ES-I3 (cell line): ENCODE data around the gene DLG2.
"Not testable (repeated sequence)": the region's sequence is repeated elsewhere in the genome, so short reads cannot be mapped to it uniquely, and the experiment has no call there.

ENCODE experiments used
- H3K36me3 ChIP-seq: 2 replicates; pipeline ENCODE4 v1.6.1; 2013; ENCODE audit warnings: mild to moderate bottlenecking, low read length, control low read depth, moderate library complexity; ENCODE audit not compliant: insufficient read depth
- H3K4me1 ChIP-seq: 2 replicates; pipeline ENCODE4 v1.6.1; 2013; ENCODE audit warnings: mild to moderate bottlenecking, control low read depth, low read length; ENCODE audit not compliant: insufficient read depth
- H3K9ac ChIP-seq: 2 replicates; pipeline ENCODE4 v1.6.1; 2013; ENCODE audit warnings: low read depth, mild to moderate bottlenecking, low read length, moderate library complexity
- H3K9me3 ChIP-seq: 2 replicates; pipeline ENCODE4 v1.6.1; 2013; ENCODE audit warnings: mild to moderate bottlenecking, low read length, moderate library complexity; ENCODE audit not compliant: control insufficient read depth, insufficient read depth

DLG2 gene

DNA sequence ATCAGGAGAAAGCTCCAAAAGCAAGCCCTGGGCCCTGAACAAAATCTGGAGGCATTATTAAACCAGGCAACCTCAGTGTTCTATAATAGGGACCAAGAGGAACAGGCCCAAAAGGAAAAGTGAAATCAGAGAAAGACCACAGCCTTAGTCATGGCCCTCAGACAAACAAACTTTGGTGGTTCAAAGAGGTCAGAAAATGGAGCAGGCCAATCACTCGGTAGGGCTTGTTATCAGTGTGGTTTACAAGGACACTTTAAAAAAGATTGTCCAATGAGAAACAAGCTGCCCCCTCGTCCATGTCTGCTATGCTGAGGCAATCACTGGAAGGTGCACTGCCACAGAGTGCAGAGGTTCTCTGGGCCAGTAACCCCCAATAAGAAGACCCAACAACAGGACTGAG, 17.9 kb downstream of the DLG2 start:
- H3K9ac ChIP-seq, H3K36me3 ChIP-seq, H3K4me1 ChIP-seq, H3K9me3 ChIP-seq: not testable (repeated sequence)

DNA sequence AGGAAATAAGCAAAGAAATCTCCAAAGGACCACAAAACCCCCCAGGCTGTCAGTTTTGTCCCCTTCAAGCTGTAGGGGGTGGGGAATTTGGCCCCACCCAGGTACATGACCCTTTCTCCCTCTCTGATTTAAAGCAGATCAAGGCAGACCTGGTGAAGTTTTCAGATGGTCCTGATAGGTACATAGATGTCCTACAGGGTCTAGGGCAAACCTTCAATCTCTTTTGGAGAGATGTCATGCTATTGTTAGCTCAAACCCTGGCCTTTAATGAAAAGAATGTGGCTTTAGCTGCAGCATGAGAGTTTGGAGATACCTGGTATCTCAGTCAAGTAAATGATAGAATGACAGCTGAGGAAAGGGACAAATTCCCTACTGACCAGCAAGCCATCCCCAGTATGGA, 18.5 kb downstream of the DLG2 start:
- not testable (repeated sequence) for H3K4me1 ChIP-seq, H3K9me3 ChIP-seq, H3K36me3 ChIP-seq, H3K9ac ChIP-seq

DNA sequence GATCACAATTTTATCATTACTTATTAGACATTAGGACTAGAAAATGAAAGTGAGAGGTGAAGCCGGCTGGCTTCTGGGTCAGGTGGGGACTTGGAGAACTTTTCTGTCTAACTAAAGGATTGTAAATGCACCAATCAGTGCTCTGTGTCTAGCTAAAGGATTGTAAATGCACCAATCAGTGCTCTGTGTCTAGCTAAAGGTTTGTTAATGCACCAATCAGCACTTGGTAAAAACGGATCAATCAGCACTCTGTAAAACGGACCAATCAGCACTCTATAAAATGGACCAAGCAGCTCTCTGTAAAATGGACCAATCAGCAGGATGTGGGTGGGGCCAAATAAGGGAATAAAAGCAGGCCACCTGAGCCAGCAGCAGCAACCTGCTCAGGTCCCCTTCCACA, 20.9 kb downstream of the DLG2 start:
- H3K36me3 ChIP-seq, H3K9me3 ChIP-seq, H3K4me1 ChIP-seq, H3K9ac ChIP-seq: not testable (repeated sequence)

DNA sequence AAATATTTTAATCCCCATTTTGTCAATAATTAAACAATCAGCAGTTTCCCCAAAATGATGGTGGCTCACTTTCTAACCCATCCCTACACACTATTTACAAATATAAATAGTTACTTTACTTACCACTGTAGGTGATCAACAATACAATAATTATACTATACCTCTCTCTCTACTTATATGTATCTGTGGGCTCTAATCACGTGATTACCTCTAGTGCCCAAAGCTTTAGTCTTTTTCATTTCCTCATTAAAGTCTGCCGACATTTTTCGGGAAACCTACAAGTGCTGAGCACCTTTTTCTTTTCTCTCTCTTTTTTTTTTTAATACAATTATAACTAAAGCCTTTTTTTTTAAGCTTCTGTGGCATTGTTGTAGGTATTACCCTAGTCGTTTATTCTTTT, 23.9 kb downstream of the DLG2 start:
- no peak overlapping the region for H3K9ac ChIP-seq
- no peaks in the 10 kb centered on the region for H3K4me1 ChIP-seq
- no peaks in the 10 kb centered on the region for H3K36me3 ChIP-seq
- H3K9me3 ChIP-seq: no peaks in the 10 kb centered on the region

DNA sequence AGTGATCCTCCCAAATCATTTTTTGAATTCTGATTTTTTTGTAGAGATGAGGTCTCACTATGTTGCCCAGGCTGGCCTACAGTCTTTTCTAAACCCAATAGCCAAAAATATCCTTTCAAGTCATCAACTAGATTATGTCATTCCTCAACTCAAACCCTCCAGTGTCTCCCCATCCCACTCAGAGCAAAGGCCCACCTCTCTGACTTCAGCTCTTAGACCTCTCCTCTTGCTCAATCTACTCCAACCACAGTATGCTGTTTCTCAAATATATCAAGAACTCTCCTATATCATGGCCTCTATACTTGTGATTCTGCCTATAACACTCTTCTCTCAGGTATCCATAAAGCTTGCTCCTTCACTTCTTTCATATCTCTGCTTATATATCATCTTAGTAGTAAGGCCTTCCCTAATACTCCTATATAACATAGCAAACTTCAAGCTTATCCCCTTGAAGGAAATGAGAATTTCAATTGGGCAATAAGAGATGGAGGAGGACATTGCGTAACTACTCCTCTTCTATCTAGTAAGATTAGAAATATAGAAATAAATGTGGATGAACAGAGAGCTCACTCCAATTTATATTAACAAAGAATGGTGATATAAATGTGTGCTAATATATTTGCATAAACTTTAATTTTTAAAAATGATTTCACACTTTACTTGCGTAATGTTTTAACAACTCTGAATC, 24.5 kb downstream of the DLG2 start:
- Histone ChIP-seq H3K9ac (no peak overlapping the region), H3K36me3 (no peaks in the 10 kb centered on the region), H3K9me3 (no peaks in the 10 kb centered on the region), H3K4me1 (no peaks in the 10 kb centered on the region)

DNA sequence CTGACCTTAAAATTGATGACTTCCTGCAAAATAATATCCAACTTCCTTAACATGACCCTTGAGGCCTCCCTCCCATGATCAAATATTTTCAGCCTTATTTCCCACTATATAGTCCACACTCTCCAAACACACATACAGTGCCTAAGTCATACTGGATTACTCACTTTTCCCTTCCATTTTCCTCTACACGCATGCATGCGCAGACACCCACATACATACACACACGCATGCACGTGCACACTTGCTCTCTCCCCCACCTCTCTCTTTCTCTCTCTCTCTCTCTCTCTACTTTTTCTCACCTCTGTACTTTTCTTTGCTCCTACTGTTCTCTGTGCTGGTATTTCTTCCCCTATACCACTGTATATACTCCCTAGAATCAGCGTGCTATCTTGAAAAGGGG, 28.1 kb downstream of the DLG2 start:
- Histone ChIP-seq H3K4me1 (no peaks in the 10 kb centered on the region), H3K9ac (no peak overlapping the region), H3K36me3 (no peaks in the 10 kb centered on the region), H3K9me3 (no peaks in the 10 kb centered on the region)

DNA sequence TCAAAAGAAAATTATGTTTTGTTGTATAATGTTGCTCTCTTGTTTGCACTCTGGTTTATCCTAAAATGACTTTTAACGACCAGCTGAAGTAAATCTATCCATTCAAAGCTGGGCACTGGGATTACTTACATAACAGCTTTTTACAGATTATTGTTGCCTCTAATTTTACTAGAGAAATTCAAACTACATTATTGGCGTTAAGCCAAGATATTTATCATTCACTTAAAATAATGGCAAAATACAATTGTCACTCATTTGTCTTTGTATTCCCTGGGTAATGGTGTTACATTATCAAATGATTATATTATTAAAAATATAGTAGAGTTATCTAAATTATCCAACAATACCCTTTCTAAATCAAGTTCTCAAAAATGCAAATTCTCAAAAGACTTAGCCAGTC, 30.3 kb downstream of the DLG2 start:
- Histone ChIP-seq H3K9me3 (no peaks in the 10 kb centered on the region), H3K9ac (no peak overlapping the region), H3K4me1 (no peaks in the 10 kb centered on the region)

DNA sequence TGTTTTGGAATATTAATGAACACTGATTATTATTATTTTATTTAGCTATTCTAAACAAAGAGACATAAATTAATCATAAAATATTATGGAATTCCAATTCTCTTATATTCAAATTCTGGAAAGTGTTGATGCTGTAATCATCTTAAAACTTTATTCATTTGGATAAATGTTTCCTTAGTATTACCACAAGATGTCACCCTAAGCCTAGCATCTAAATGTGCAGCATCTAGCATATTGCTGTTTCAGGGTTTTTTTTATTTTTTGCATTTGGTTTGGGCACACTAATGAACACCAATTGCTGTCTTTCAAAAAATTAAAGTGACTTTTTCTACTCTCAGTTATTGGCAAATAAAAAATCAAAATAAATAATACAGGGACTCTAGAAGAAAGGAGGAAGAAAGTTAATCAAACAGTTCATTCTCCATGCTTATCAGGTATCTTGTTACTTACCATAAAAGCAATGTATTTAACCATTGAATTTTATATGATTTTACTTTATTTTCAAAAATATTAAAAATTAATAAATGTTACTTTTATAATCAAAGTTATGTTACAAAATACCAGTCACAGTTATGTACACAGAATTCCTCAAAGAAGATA, 31.8 kb downstream of the DLG2 start:
- Histone ChIP-seq H3K4me1 (no peaks in the 10 kb centered on the region), H3K36me3 (no peaks in the 10 kb centered on the region), H3K9me3 (no peaks in the 10 kb centered on the region)

More for the DNA sequence above, 30.3 kb downstream of the DLG2 start:
- no peaks in the 10 kb centered on the region for H3K36me3 ChIP-seq

DNA sequence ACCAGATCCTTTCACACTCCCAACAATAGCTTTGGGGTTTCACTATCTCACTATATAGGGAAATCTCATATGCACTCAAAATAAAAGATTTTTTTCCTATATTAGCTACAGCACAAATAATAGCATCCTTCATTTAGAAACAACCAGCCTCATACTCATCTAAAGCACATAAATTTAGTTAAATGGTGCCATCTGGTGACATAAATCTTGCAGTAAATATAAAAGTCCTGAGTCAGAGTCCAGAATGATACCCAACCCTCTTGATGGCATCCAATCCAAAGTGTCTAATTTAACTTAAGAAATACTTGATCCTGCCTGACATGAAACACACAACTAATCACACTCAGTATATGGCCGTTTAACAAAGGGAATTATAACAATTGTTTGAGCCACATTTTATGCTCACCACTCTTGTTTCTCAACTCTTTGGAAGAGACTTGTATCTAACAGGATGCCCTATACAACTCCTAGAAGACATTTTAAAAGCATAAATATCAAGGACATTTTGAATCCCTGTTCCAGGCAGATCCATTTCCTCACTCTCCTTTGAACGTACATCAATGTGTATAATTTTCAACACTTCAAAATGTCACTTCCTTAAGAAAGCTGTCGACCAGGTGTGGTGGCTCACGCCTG, 36.2 kb downstream of the DLG2 start:
- Histone ChIP-seq H3K9ac (no peak overlapping the region), H3K9me3 (0 out of 2 replicates have a peak, but pooled peaks cover 10% of the 10 kb centered on the region), H3K4me1 (no peaks in the 10 kb centered on the region), H3K36me3 (no peaks in the 10 kb centered on the region)

More for the DNA sequence above, 31.8 kb downstream of the DLG2 start:
- H3K9ac ChIP-seq: no peak overlapping the region

DNA sequence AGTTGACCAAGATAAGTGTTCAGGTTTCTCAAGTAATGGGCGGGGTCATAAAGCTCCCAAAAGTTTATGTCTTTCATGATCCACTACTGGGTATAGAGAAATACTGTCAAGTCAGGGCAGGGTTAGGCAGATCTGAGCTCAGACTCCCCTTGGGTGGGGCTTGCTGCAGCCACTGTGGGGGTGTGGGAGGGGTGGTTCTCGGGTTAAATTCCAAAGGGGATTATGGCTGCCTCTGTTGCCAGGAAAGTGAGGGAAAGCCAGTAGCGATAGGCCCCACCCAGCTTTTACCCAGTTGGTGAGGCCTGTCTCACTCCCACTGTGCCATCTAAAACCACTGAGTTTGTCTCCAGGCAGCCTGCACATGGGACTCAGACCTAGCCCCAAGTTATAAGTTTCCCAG, 37.8 kb downstream of the DLG2 start:
- H3K36me3 ChIP-seq: no peaks in the 10 kb centered on the region
- H3K4me1 ChIP-seq: no peaks in the 10 kb centered on the region
- H3K9ac ChIP-seq: no peak overlapping the region
- H3K9me3 ChIP-seq: 0 out of 2 replicates have a peak, but pooled peaks cover 10% of the 10 kb centered on the region

DNA sequence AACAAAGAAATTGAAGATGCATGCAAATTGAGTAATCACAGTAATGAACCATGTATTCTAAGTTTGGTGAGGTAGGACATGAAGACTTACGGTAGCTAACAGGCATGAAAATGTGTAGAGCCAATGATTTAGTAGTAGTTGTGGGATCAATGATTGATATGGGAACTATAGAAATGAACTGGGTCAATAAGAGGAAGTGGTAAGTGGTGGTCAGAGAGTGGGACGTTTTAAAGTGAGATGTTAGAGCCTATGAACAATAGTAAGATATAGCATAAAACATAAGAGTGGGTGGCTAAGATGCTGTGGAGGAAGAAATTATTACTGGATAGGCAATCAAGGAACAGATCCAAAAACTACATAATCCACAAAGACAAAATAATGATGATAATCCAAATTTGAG, 45.0 kb downstream of the DLG2 start:
- Histone ChIP-seq H3K9me3 (no peaks in the 10 kb centered on the region), H3K36me3 (no peaks in the 10 kb centered on the region), H3K9ac (no peak overlapping the region), H3K4me1 (no peaks in the 10 kb centered on the region)

DNA sequence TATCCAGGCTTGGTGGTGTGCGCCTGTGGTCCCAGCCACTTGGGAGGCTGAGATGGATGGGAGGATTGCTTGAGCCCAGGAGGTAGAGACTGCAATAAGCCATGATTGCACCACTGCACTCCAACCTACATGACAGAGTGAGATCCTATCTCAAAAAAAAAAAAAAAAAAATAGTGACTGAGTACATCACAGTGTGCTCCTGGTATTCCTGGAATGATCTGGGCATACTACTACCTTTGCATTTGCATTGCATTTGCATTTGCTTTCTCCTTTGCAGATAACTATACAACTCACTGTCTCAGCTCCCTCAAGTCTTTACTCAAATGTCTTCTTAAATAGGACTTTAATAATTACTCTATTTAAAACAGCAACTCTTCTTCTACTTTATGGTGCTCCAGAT, 51.8 kb downstream of the DLG2 start:
- no peak overlapping the region for H3K9ac ChIP-seq
- no peaks in the 10 kb centered on the region for H3K9me3 ChIP-seq
- no peaks in the 10 kb centered on the region; the same call in 1 of the 2 replicates for H3K36me3 ChIP-seq
- H3K4me1 ChIP-seq: no peaks in the 10 kb centered on the region

DNA sequence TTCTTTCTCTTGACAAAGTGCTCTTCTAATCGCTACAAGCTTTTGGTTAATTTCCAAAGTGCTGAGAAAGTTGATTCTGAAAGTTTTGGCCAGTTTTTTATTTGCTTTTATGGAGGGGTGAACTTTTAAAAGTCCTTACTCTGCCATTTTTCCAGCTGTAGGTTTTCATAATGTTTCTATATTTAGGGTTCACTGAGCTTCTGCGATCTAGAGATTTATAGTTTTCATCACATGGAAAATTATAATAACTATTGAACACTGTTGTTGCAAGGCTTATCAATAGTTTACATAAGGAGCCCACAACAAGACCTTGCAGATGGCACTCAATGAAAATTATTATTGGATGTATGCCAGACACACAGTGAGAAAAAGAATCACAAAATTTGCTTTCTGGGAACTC, 55.1 kb downstream of the DLG2 start:
- Histone ChIP-seq H3K9ac (no peak overlapping the region), H3K36me3 (no peaks in the 10 kb centered on the region; the same call in 1 of the 2 replicates), H3K9me3 (no peaks in the 10 kb centered on the region), H3K4me1 (no peaks in the 10 kb centered on the region)

DNA sequence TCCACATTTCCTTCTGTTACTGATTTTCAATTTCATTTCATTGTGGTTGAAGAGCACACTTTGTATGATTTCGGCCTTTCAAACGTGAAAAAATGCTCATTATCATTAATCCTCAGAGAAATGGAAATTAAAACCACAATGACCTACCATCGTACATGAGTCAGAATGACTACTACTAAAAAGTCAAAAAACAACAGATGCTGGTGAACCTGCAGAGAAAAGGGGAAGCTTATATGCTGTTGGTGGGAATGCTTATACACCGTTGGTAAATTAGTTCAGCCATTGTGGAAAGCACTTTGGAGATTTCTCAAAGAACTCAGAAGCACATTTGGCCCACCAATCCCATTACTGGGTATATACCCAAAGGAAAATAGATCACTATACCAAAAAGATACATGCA, 57.6 kb downstream of the DLG2 start:
- Histone ChIP-seq H3K9ac (no peak overlapping the region), H3K9me3 (no peaks in the 10 kb centered on the region), H3K4me1 (no peaks in the 10 kb centered on the region), H3K36me3 (no peaks in the 10 kb centered on the region)

DNA sequence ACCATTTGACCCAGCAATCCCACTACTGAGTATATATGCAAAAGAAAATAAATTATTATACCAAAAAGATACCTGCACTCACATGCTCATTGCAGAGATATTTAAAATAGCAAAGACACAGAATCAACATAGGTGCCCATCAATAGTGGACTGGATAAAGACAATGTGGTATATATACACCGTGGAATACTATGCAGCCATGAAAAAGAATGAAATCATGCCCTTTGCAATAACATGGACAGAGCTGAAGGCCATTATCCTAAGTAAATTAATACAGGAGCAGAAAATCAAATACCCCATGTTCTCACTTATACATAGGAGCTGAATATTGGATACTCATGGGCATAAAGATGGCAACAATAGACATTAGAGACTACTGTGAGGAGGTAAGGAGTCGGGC, 68.7 kb downstream of the DLG2 start:
- Histone ChIP-seq H3K4me1 (no peaks in the 10 kb centered on the region), H3K9ac (no peak overlapping the region), H3K36me3 (peaks cover 2% of the 10 kb centered on the region; the same call in 1 of the 2 replicates), H3K9me3 (peaks cover 2% of the 10 kb centered on the region; the same call in 1 of the 2 replicates)
